HG03520 (cell line): ENCODE measurements around the gene GPR135.
"Not testable (repeated sequence)": the region's sequence is repeated elsewhere in the genome, so short reads cannot be mapped to it uniquely, and the experiment has no call there.

Source experiments
- ATAC-seq: cut with Tn5 transposase; IDR thresholded peaks from one replicate; pipeline ENCODE4 v1.9.1; 2021; ENCODE audit warnings: mild to moderate bottlenecking, moderate library complexity; ENCODE audit not compliant: unreplicated experiment

GPR135 gene

GRCh38 chr14:59475709-59476108, 10.5 kb upstream of the GPR135 start:
- no peak for ATAC-seq

- ATAC-seq: no peak
Observed at GRCh38 chr14:59474172-59474571, 9.0 kb upstream of the GPR135 start.

GRCh38 chr14:59464486-59465315, 479 bp downstream of the GPR135 start:
- ATAC-seq: peak; percentile 63

GRCh38 chr14:59463787-59464485, 1.2 kb downstream of the GPR135 start:
- peak; percentile 26 for ATAC-seq

- ATAC-seq: no peak
Observed at GRCh38 chr14:59461891-59462290, 3.3 kb downstream of the GPR135 start.

- no peak for ATAC-seq
Observed at GRCh38 chr14:59460378-59460777, 4.8 kb downstream of the GPR135 start.

GRCh38 chr14:59458486-59458885, 6.7 kb downstream of the GPR135 start:
- no peak for ATAC-seq

- ATAC-seq: no peak
Observed at GRCh38 chr14:59455411-59455810, 9.8 kb downstream of the GPR135 start.

GRCh38 chr14:59454139-59454538, 11.0 kb downstream of the GPR135 start:
- no peak for ATAC-seq

GRCh38 chr14:59451849-59452248, 13.3 kb downstream of the GPR135 start:
- ATAC-seq: no peak

- ATAC-seq: no peak
Observed at GRCh38 chr14:59450716-59451115, 14.5 kb downstream of the GPR135 start.

GRCh38 chr14:59448673-59449072, 16.5 kb downstream of the GPR135 start:
- not testable (repeated sequence) for ATAC-seq

- ATAC-seq: no peak
Observed at GRCh38 chr14:59439256-59439965, 25.8 kb downstream of the GPR135 start.

GRCh38 chr14:59438195-59438647, 27.0 kb downstream of the GPR135 start:
- ATAC-seq: no peak

GRCh38 chr14:59435987-59436386, 29.2 kb downstream of the GPR135 start:
- no peak for ATAC-seq

- ATAC-seq: no peak
Observed at GRCh38 chr14:59435101-59435500, 30.1 kb downstream of the GPR135 start.

- no peak for ATAC-seq
Observed at GRCh38 chr14:59429790-59430189, 35.4 kb downstream of the GPR135 start.

- ATAC-seq: no peak
Observed at GRCh38 chr14:59428581-59429012, 36.6 kb downstream of the GPR135 start.

- ATAC-seq: no peak
Observed at GRCh38 chr14:59427653-59428580, 37.3 kb downstream of the GPR135 start.

- no peak for ATAC-seq
Observed at GRCh38 chr14:59425322-59425935, 39.8 kb downstream of the GPR135 start.
